HEK293 (cell line): ENCODE measurements around the gene CEP72.

Source experiments
- CTCF ChIA-PET: fragments of 350-600 bp; formaldehyde crosslinking; extraction: SDS; loops from one replicate; lab custom pipeline; 2021; ENCODE audit warnings: antibody characterized with exemption; lab: Yijun Ruan, JAX
- POLR2A ChIA-PET: fragments of 300-600 bp; formaldehyde crosslinking; extraction: SDS; loops from one replicate; lab custom pipeline; 2020; ENCODE audit warnings: antibody characterized with exemption, inconsistent platforms; lab: Yijun Ruan, JAX
- H3K27ac ChIP-seq: fragments of 200-500 bp; sonication (Bioruptor generic); 2 replicates; pipeline ENCODE4 v1.5.1; 2014; ENCODE audit warnings: low read depth, low read length, control low read depth, inconsistent platforms; ENCODE audit errors: extremely low read depth
- H3K36me3 ChIP-seq, 2 experiments: fragments of 200-500 bp in 1 of 2; sonication (Bioruptor generic) in 1 of 2; 1 replicate in 1 of 2; 2 replicates in 1 of 2; pipeline ENCODE4 v1.5.1; 2014 to 2017; ENCODE audit warnings: inconsistent platforms in 2 of 2, low read length in 2 of 2; ENCODE audit not compliant: control insufficient read depth in 2 of 2, insufficient read depth in 1 of 2
- H3K4me1 ChIP-seq: fragments of 200-500 bp; sonication (Bioruptor generic); 2 replicates; pipeline ENCODE4 v1.5.1; 2014; ENCODE audit warnings: mild to moderate bottlenecking, low read length, inconsistent platforms; ENCODE audit not compliant: control insufficient read depth, insufficient read depth
- H3K4me3 ChIP-seq: 2 replicates; pipeline ENCODE4 v1.5.1; 2011; ENCODE audit warnings: low read depth, mild to moderate bottlenecking, control low read depth, low read length, moderate library complexity
- H3K9me3 ChIP-seq: fragments of 200-500 bp; sonication (Bioruptor generic); 2 replicates; pipeline ENCODE4 v1.5.1; 2014; ENCODE audit warnings: low read depth, low read length, inconsistent platforms; ENCODE audit not compliant: control insufficient read depth, insufficient read depth
- EGR2 ChIP-seq: fragments of 450-650 bp; formaldehyde crosslinking; IDR thresholded peaks from 2 replicates; pipeline ENCODE4 v1.5.1; 2016; ENCODE audit warnings: low read depth, missing biosample characterization, missing genetic modification characterization
- GLI4 ChIP-seq: fragments of 450-650 bp; formaldehyde crosslinking; IDR thresholded peaks from 2 replicates; pipeline ENCODE4 v1.5.1; 2016; ENCODE audit warnings: missing biosample characterization, missing genetic modification characterization
- HOXD13 ChIP-seq: sonication (generic); formaldehyde crosslinking; IDR thresholded peaks from 2 replicates; pipeline ENCODE4 v1.8.0; 2022; ENCODE audit warnings: missing genetic modification reagents, borderline replicate concordance
- MEIS1 ChIP-seq: sonication (generic); formaldehyde crosslinking; IDR thresholded peaks from 2 replicates; pipeline ENCODE4 v1.8.1; 2022; ENCODE audit warnings: missing genetic modification reagents, mild to moderate bottlenecking, borderline replicate concordance
- ZBTB17 ChIP-seq: fragments of 450-650 bp; formaldehyde crosslinking; IDR thresholded peaks from 2 replicates; pipeline ENCODE4 v1.5.1; 2016; ENCODE audit warnings: missing biosample characterization, missing genetic modification characterization
- ZBTB21 ChIP-seq: fragments of 450-650 bp; formaldehyde crosslinking; IDR thresholded peaks from 2 replicates; pipeline ENCODE4 v1.5.1; 2017; ENCODE audit warnings: missing biosample characterization, missing genetic modification characterization
- ZFHX2 ChIP-seq: fragments of 450-650 bp; formaldehyde crosslinking; conservative IDR thresholded peaks from 2 replicates; pipeline ENCODE4 v1.5.1; 2016; ENCODE audit warnings: missing biosample characterization, missing genetic modification characterization
- ZNF324 ChIP-seq: fragments of 450-650 bp; formaldehyde crosslinking; IDR thresholded peaks from 2 replicates; pipeline ENCODE4 v1.5.1; 2016; ENCODE audit warnings: missing biosample characterization, missing genetic modification characterization
- ZNF571 ChIP-seq: fragments of 450-650 bp; formaldehyde crosslinking; IDR thresholded peaks from 2 replicates; pipeline ENCODE4 v1.5.0; 2017; ENCODE audit warnings: missing biosample characterization, missing genetic modification characterization
- ZNF677 ChIP-seq: fragments of 450-650 bp; IDR thresholded peaks from 2 replicates; pipeline ENCODE4 v1.5.0; 2018; ENCODE audit warnings: missing biosample characterization, mild to moderate bottlenecking, missing genetic modification characterization, moderate library complexity
- ZNF791 ChIP-seq: fragments of 450-650 bp; formaldehyde crosslinking; IDR thresholded peaks from 2 replicates; pipeline ENCODE4 v1.5.1; 2016; ENCODE audit warnings: missing biosample characterization, missing genetic modification characterization
- TF ChIP-seq, protein P1 (sequence below): fragments of 450-650 bp; formaldehyde crosslinking; IDR thresholded peaks from 2 replicates; pipeline ENCODE4 v1.5.1; 2016; ENCODE audit warnings: missing biosample characterization, missing genetic modification characterization
- TF ChIP-seq, protein P2 (sequence below): fragments of 450-650 bp; formaldehyde crosslinking; IDR thresholded peaks from 2 replicates; pipeline ENCODE4 v1.5.1; 2016; ENCODE audit warnings: missing biosample characterization, missing genetic modification characterization
- TF ChIP-seq, protein P3 (sequence below): fragments of 450-650 bp; formaldehyde crosslinking; IDR thresholded peaks from 2 replicates; pipeline ENCODE4 v1.5.1; 2016; ENCODE audit warnings: missing biosample characterization, missing genetic modification characterization
- TF ChIP-seq, protein P4 (sequence below): fragments of 450-650 bp; formaldehyde crosslinking; IDR thresholded peaks from 2 replicates; pipeline ENCODE4 v1.5.1; 2016; ENCODE audit warnings: missing biosample characterization, missing genetic modification characterization
- TF ChIP-seq, protein P5 (sequence below): fragments of 450-650 bp; formaldehyde crosslinking; IDR thresholded peaks from 2 replicates; pipeline ENCODE4 v1.5.1; 2017; ENCODE audit warnings: missing biosample characterization, missing genetic modification characterization
- TF ChIP-seq, protein P6 (sequence below): fragments of 450-650 bp; formaldehyde crosslinking; IDR thresholded peaks from 2 replicates; pipeline ENCODE4; 2016; ENCODE audit warnings: missing biosample characterization, missing genetic modification characterization

CEP72 gene

DNA sequence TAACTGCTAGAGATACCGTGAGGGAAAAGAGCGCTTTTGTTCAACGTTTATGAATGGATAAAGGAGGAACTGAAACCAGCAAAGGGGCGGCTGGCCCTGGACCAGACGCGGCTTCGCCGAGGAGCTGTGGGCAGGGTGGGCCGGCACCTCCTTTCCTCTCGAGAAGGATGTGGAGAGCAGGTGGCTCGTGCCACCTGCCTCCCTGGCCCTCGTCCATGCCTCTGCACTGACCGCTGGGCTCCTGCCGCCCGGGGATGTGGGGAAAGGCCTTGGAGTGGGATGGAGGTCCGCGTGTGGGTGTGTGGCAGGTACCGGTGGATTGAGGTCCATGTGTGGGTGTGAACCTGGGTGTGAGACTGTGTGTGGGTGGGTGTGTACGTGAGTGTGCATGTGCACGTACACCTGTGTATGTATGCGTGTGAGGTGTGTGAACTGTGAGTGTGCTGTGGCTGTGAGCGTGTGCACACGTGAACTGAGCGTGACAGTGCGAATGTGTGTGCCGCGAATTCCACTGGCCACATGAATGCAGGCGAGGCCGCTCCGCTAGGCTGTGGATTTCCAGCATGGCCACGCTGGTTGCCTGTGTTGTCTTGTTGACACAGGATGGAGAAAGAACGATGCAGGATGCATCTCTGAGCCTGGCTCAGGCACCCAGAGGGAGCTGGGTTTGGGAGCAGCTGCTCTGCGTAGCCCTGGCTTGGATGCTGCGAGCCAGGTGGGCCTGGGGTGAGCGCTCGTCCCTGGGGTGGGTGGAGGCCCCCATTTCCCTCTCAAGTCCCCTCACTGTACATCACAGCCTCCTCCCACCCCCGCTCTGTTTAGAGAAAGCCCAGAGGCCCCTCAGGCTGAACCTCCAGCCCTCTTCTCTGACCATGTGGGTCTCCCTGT is 4.4 kb upstream of the CEP72 start:
- no peak overlapping the region for H3K27ac ChIP-seq
- ChIA-PET CTCF (no interaction called here), POLR2A (no interaction called here)
- TF ChIP-seq, protein P1, sequence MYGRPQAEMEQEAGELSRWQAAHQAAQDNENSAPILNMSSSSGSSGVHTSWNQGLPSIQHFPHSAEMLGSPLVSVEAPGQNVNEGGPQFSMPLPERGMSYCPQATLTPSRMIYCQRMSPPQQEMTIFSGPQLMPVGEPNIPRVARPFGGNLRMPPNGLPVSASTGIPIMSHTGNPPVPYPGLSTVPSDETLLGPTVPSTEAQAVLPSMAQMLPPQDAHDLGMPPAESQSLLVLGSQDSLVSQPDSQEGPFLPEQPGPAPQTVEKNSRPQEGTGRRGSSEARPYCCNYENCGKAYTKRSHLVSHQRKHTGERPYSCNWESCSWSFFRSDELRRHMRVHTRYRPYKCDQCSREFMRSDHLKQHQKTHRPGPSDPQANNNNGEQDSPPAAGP: no peak
- TF ChIP-seq, protein P2, sequence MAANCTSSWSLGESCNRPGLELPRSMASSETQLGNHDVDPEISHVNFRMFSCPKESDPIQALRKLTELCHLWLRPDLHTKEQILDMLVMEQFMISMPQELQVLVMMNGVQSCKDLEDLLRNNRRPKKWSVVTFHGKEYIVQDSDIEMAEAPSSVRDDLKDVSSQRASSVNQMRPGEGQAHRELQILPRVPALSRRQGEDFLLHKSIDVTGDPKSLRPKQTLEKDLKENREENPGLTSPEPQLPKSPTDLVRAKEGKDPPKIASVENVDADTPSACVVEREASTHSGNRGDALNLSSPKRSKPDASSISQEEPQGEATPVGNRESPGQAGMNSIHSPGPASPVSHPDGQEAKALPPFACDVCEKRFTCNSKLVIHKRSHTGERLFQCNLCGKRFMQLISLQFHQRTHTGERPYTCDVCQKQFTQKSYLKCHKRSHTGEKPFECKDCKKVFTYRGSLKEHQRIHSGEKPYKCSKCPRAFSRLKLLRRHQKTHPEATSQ: no peak
- TF ChIP-seq, protein P3, sequence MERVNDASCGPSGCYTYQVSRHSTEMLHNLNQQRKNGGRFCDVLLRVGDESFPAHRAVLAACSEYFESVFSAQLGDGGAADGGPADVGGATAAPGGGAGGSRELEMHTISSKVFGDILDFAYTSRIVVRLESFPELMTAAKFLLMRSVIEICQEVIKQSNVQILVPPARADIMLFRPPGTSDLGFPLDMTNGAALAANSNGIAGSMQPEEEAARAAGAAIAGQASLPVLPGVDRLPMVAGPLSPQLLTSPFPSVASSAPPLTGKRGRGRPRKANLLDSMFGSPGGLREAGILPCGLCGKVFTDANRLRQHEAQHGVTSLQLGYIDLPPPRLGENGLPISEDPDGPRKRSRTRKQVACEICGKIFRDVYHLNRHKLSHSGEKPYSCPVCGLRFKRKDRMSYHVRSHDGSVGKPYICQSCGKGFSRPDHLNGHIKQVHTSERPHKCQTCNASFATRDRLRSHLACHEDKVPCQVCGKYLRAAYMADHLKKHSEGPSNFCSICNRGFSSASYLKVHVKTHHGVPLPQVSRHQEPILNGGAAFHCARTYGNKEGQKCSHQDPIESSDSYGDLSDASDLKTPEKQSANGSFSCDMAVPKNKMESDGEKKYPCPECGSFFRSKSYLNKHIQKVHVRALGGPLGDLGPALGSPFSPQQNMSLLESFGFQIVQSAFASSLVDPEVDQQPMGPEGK (tag by site-specific recombination): no peak
- no peak for TF ChIP-seq ZNF791 (tag by site-specific recombination)
- TF ChIP-seq GLI4 (tag by site-specific recombination): no peak
- TF ChIP-seq, protein P4, sequence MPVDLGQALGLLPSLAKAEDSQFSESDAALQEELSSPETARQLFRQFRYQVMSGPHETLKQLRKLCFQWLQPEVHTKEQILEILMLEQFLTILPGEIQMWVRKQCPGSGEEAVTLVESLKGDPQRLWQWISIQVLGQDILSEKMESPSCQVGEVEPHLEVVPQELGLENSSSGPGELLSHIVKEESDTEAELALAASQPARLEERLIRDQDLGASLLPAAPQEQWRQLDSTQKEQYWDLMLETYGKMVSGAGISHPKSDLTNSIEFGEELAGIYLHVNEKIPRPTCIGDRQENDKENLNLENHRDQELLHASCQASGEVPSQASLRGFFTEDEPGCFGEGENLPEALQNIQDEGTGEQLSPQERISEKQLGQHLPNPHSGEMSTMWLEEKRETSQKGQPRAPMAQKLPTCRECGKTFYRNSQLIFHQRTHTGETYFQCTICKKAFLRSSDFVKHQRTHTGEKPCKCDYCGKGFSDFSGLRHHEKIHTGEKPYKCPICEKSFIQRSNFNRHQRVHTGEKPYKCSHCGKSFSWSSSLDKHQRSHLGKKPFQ (tag by site-specific recombination): peak; percentile 90
- TF ChIP-seq, protein P5, sequence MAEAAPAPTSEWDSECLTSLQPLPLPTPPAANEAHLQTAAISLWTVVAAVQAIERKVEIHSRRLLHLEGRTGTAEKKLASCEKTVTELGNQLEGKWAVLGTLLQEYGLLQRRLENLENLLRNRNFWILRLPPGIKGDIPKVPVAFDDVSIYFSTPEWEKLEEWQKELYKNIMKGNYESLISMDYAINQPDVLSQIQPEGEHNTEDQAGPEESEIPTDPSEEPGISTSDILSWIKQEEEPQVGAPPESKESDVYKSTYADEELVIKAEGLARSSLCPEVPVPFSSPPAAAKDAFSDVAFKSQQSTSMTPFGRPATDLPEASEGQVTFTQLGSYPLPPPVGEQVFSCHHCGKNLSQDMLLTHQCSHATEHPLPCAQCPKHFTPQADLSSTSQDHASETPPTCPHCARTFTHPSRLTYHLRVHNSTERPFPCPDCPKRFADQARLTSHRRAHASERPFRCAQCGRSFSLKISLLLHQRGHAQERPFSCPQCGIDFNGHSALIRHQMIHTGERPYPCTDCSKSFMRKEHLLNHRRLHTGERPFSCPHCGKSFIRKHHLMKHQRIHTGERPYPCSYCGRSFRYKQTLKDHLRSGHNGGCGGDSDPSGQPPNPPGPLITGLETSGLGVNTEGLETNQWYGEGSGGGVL (tag by site-specific recombination): no peak
- TF ChIP-seq, protein P6, sequence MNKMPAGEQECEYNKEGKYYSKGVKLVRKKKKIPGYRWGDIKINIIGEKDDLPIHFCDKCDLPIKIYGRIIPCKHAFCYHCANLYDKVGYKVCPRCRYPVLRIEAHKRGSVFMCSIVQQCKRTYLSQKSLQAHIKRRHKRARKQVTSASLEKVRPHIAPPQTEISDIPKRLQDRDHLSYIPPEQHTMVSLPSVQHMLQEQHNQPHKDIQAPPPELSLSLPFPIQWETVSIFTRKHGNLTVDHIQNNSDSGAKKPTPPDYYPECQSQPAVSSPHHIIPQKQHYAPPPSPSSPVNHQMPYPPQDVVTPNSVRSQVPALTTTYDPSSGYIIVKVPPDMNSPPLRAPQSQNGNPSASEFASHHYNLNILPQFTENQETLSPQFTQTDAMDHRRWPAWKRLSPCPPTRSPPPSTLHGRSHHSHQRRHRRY (tag by site-specific recombination): no peak
- peak; percentile 93 for TF ChIP-seq ZFHX2 (tag by site-specific recombination)
- no peak for TF ChIP-seq HOXD13
- TF ChIP-seq ZNF324: no peak
- TF ChIP-seq ZBTB21 (tag by site-specific recombination): no peak
- TF ChIP-seq ZNF677: no peak
- TF ChIP-seq ZNF571 (tag by site-specific recombination): no peak
- TF ChIP-seq MEIS1 (CRISPR knock-in tag): no peak
- peak; percentile 89 for TF ChIP-seq EGR2 (tag by site-specific recombination)
- no peak for TF ChIP-seq ZBTB17
- no peaks in the 10 kb centered on the region for H3K9me3 ChIP-seq
- H3K4me1 ChIP-seq: no peaks in the 10 kb centered on the region; the same call in 1 of the 2 replicates
- no peaks in the 10 kb centered on the region for H3K36me3 ChIP-seq
- no peak overlapping the region for H3K4me3 ChIP-seq
